Activated naive CD4-positive, alpha-beta T cell treated with anti-CD3 and anti-CD28 coated beads, Interleukin-2, amount 10 ng/mL, durations not matched to agents 7 days and 5 days (primary cell): ENCODE measurements around the gene CDSN.
A peak's percentile ranks its signal among the peaks of the same experiment; 100 is the strongest.

Experiments
- CTCF ChIA-PET: fragments of 350-600 bp; sonication (Branson Sonifier 250); formaldehyde crosslinking; loops from one replicate; lab custom pipeline; 2021; ENCODE audit warnings: antibody characterized with exemption; lab: Charles Lee
- DNase-seq: peaks from one replicate; pipeline ENCODE4 v3.0.0-alpha.2; 2020
- H3K27ac Mint-ChIP-seq: one replicate; pipeline ENCODE4 v1.8.0; 2021; ENCODE audit warnings: mild to moderate bottlenecking, moderate library complexity, mixed read lengths
- H3K27me3 Mint-ChIP-seq: one replicate; pipeline ENCODE4 v1.8.0; 2021; ENCODE audit warnings: mild to moderate bottlenecking, mixed read lengths
- H3K36me3 Mint-ChIP-seq: one replicate; pipeline ENCODE4 v1.8.0; 2021; ENCODE audit warnings: mixed read lengths
- H3K4me1 Mint-ChIP-seq: one replicate; pipeline ENCODE4 v1.8.0; 2021; ENCODE audit warnings: mixed read lengths
- H3K4me3 Mint-ChIP-seq: one replicate; pipeline ENCODE4 v1.8.0; 2021; ENCODE audit warnings: mild to moderate bottlenecking, moderate library complexity, mixed read lengths
- H3K9me3 Mint-ChIP-seq: one replicate; pipeline ENCODE4 v1.8.0; 2021; ENCODE audit warnings: mixed read lengths

CDSN gene

DNA sequence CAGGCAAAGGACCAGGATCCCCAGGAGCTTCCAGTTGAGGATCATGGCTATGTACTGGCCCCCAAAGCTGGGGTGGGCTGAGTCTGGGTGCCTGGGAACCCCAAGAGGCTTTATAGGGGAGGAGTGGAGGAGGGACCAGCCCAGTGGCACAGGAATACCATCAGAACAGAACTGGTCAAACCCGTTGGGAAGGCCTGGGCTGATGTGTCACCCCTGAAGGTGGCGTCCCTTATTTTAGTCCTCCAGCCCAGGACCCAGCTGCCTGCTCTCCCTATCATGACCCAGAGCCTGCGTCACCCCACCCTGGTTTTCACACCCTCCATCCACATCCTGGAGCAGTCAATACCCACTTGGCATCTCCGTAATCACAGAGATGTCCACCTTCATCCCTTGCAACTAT is 18.7 kb upstream of the CDSN start, which contains the start of gene PSORS1C2:
Gene PSORS1C2, minus strand, starts transcription at position 85 of the 400 bp plus-strand sequence. Its CDS starts 40 bp downstream, at position 45.
- no peaks in the 10 kb centered on the region for H3K9me3 Mint-ChIP-seq
- H3K27ac Mint-ChIP-seq: no peak within 1 kb of the TSS
- peaks cover 10% of the 10 kb centered on the region for H3K27me3 Mint-ChIP-seq
- CTCF ChIA-PET: interaction anchor here (0.7 to 5.0 kb wide), 6 partner anchors 11 to 228 kb away, joined by 3 to 46 read pairs (median 8); no protein-coding TSS in a partner anchor
- peaks cover 6% of the 10 kb centered on the region for H3K36me3 Mint-ChIP-seq
- H3K4me3 Mint-ChIP-seq: no peak within 1 kb of the TSS
- H3K4me1 Mint-ChIP-seq: peaks cover 4% of the 10 kb centered on the region
- DNase-seq: no peak

DNA sequence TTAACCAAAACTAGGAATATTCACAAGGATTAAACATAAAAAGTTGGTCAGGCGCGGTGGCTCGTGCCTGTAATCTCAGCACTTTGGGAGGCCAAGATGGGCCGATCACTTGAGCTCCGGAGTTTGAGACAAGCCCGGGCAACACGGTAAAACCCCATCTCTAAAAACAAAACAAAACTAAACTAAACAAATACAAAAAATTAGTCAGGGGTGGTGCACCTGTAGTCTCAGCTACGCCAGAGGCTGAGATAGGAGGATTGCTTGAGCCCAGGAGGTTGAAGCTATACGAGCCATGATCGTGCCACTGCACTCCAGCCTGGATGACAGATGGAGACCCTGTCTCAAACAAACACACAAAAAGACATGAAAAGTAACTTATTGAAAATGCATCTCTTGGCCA is 15.5 kb upstream of the CDSN start:
- H3K9me3 Mint-ChIP-seq: no peaks in the 10 kb centered on the region
- H3K27me3 Mint-ChIP-seq: peaks cover 10% of the 10 kb centered on the region
- CTCF ChIA-PET: interaction anchor here (0.9 to 5.0 kb wide), 3 partner anchors 10 to 231 kb away, joined by 3 to 46 read pairs (median 3); no protein-coding TSS in a partner anchor
- no peak overlapping the region for H3K4me3 Mint-ChIP-seq
- H3K36me3 Mint-ChIP-seq: no peaks in the 10 kb centered on the region
- no peak overlapping the region for H3K27ac Mint-ChIP-seq
- no peak for DNase-seq
- H3K4me1 Mint-ChIP-seq: peaks cover 4% of the 10 kb centered on the region

GRCh38 chr6:31132806-31133205 is 12.6 kb upstream of the CDSN start:
- CTCF ChIA-PET: no interaction called here
- H3K4me3 Mint-ChIP-seq: no peak overlapping the region
- DNase-seq: no peak
- peaks cover 4% of the 10 kb centered on the region for H3K4me1 Mint-ChIP-seq
- H3K9me3 Mint-ChIP-seq: no peaks in the 10 kb centered on the region
- H3K27ac Mint-ChIP-seq: no peak overlapping the region
- peaks cover 26% of the 10 kb centered on the region for H3K27me3 Mint-ChIP-seq
- H3K36me3 Mint-ChIP-seq: no peaks in the 10 kb centered on the region

DNA sequence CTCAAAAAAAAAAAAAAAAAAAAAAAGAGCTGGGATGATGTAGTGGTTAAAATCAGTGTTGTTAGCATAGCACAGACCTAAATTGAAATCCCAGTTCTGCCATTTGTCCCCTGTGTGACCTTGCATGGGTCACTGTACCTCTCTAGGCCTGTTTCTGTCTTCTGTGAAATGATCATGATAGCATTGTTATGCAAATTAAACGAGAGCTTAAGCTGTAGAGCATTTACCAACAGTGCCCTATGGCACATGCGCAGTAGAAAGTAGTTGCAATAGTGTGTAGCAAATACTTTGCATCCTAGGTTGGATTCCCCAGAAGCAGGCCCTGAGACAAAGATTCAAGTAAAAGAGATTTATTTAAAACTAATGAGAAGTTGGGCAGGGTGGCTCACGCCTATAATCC is 11.3 kb upstream of the CDSN start:
- no peaks in the 10 kb centered on the region for H3K36me3 Mint-ChIP-seq
- CTCF ChIA-PET: interaction anchor here (0.5 to 2.6 kb wide), 4 partner anchors 14 to 242 kb away, joined by 3 to 9 read pairs (median 4); no protein-coding TSS in a partner anchor
- no peak overlapping the region for H3K4me3 Mint-ChIP-seq
- no peak overlapping the region for H3K27ac Mint-ChIP-seq
- H3K27me3 Mint-ChIP-seq: peaks cover 29% of the 10 kb centered on the region
- H3K4me1 Mint-ChIP-seq: no peaks in the 10 kb centered on the region
- H3K9me3 Mint-ChIP-seq: no peaks in the 10 kb centered on the region
- no peak for DNase-seq

DNA sequence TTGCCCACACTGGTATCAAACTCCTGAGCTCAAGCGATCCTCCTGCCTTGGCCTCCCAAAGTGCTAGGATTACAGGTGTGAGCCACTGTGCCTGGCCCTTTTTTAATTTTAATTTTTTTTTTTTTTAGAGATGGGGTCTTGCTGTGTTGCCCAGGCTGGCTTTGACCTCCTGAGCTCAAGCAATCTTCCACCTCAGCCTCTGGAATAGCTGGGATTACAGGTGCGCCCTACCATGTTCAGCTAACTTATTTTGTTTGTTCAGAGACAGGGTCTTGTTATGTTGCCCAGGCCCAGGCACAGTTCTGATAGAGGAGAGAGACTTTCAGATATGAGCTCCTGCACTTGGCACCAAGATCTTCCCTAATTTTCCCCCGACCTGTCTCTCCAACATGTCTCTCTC is 10.5 kb upstream of the CDSN start:
- Mint-ChIP-seq H3K4me1 (no peaks in the 10 kb centered on the region), H3K9me3 (no peaks in the 10 kb centered on the region), H3K36me3 (no peaks in the 10 kb centered on the region), H3K27ac (no peak overlapping the region), H3K4me3 (no peak overlapping the region), H3K27me3 (peaks cover 31% of the 10 kb centered on the region)
- DNase-seq: no peak
- CTCF ChIA-PET: interaction anchor here (2.6 kb wide), 1 partner anchor 61 kb away, joined by 9 read pairs; no protein-coding TSS in a partner anchor

DNA sequence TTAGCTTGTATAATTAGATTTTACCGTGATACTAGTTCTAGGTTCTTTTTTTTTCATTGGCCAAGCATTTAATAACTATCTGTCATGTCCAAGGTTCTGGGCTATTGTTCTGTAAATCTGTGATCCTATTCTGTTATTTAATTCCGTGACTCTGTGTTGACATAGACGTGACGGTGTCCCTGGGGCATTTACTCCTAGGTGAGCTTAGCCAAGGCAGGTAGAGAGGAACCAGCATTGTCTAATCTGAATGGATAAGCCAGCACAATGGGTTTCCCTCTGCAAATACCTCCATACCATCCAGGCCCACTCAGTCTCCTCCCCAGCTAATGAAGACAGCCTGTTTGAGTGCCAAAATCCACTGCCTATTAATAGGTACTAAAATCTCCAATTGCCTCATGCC is 8.9 kb upstream of the CDSN start:
- Mint-ChIP-seq H3K27ac (no peak overlapping the region), H3K36me3 (no peaks in the 10 kb centered on the region), H3K4me1 (no peaks in the 10 kb centered on the region), H3K9me3 (no peaks in the 10 kb centered on the region), H3K27me3 (peaks cover 39% of the 10 kb centered on the region), H3K4me3 (no peak overlapping the region)
- no peak for DNase-seq
- CTCF ChIA-PET: interaction anchor here (0.9 to 3.0 kb wide), 14 partner anchors 10 to 249 kb away, joined by 3 to 10 read pairs (median 4); no protein-coding TSS in a partner anchor

DNA sequence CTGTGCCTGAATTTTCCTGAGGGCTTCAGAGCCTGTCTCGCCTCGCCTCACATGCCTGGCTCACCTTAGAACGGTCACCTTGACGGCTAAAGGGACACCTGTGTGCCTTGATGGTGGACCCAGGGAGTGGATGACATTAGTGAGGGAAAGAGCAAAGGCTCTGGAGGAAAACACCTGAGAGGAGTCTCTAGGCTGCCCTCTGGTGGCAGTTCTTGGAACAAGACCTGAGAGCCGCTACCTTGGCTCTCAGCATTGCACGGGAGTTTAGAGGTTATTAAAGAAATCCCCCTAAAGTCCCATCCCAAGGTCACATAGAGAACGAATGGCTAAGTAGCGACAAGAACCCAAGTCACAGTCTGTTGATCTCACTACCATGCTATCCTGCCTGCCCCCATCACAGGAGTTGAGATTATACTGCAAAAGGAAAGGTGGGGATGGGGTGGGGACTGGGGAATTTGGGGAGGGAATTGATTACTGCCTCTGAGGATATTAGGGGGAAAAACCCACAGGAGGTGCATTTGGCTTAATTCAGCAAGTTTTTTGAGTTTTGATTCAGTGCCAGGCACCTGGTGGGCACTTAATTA is 7.9 kb upstream of the CDSN start:
- Mint-ChIP-seq H3K27me3 (peaks cover 46% of the 10 kb centered on the region), H3K4me3 (no peak overlapping the region), H3K36me3 (no peaks in the 10 kb centered on the region), H3K9me3 (no peaks in the 10 kb centered on the region), H3K4me1 (no peaks in the 10 kb centered on the region), H3K27ac (no peak overlapping the region)
- CTCF ChIA-PET: interaction anchor here (0.6 to 3.0 kb wide), 16 partner anchors 9 to 265 kb away, joined by 3 to 10 read pairs (median 4); no protein-coding TSS in a partner anchor
- peak; percentile 85 for DNase-seq

DNA sequence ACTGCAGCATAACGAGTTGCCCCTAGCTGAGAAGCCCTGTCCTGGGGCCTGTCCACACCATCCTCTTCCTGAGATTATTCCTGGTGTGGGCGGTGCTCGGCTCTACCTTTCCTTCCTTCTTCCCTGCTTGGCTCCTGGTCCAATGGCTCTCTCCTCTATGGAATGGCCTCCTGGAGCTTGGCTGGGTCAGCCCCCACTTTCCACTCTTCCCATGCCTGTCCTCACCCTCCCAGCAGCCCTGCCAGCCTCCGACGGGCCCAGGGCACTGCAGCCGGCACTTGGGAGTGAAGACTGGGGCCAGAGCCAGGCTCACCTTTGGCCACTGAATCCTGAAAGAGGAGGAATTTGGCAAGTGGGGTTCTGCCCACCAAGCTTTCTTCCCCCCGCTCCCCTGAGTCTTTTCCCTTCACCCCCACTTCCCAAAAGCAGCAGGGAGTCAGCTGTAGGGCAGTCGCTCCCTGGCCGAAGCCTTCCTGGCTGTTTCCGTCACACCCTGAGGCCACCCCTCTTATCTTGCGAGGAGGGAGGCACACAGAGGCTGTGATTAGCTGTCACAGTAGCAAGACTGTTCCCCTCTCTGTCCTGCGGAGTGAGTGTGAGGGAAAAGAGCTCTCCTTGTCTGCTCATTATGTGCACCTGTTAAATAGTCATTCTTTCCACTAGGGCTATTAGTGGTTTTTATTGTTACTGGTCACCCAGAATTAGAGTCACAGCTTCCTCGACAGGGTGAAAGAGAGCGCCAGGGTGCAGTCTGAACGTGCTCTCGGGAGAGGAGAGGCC is 6.3 kb upstream of the CDSN start:
- H3K4me1 Mint-ChIP-seq: no peaks in the 10 kb centered on the region
- peaks cover 57% of the 10 kb centered on the region for H3K27me3 Mint-ChIP-seq
- no peaks in the 10 kb centered on the region for H3K9me3 Mint-ChIP-seq
- H3K4me3 Mint-ChIP-seq: no peak overlapping the region
- H3K27ac Mint-ChIP-seq: no peak overlapping the region
- CTCF ChIA-PET: interaction anchor here (0.9 to 2.1 kb wide), 9 partner anchors 9 to 240 kb away, joined by 3 to 7 read pairs (median 3); no protein-coding TSS in a partner anchor
- no peaks in the 10 kb centered on the region for H3K36me3 Mint-ChIP-seq
- no peak for DNase-seq

DNA sequence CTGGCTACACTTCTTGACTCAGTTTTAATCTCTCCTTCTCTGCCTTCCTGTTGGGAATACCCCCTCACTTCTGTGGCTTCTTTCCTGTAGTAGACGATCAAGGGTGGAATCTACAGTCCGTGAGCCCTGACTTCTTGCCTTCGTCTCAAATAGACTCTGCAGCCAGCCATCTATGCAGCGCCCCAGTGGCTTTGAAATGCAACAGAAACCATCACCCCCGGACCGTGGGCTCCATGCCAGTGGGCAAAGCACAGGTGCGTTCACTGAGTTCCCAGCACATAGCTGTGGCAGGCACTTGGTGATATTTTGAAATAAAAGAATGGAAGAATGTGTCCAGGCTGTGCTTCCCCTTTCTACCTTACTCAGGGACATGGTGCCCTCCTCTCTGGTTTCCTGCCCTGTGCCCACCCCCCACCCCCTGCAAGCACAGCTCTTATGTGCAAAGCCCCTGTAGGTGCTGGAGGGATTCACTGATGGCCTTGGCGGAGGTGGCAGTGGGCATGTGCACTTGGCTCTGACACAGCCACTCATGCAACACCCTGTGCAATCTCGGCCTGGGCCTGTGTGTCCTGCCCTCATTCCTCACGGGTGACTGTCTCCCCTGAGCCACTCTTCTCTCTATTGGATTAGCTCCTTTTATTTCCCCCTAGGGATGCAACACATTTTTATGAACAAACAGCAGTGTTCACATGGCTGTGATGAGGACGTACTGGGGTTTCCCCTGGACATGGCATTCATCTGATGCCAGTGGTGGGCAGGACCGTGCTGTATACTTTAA is 5.5 kb upstream of the CDSN start:
- Mint-ChIP-seq H3K27ac (no peak overlapping the region), H3K4me1 (no peaks in the 10 kb centered on the region), H3K4me3 (no peak overlapping the region), H3K9me3 (no peaks in the 10 kb centered on the region), H3K27me3 (peaks cover 57% of the 10 kb centered on the region), H3K36me3 (no peaks in the 10 kb centered on the region)
- CTCF ChIA-PET: interaction anchor here (0.9 to 1.8 kb wide), 4 partner anchors 9 to 241 kb away, joined by 3 to 4 read pairs (median 4); no protein-coding TSS in a partner anchor
- DNase-seq: no peak

- CTCF ChIA-PET: no interaction called here
- H3K27ac Mint-ChIP-seq: no peak overlapping the region
- no peaks in the 10 kb centered on the region for H3K4me1 Mint-ChIP-seq
- H3K27me3 Mint-ChIP-seq: peaks cover 54% of the 10 kb centered on the region
- H3K4me3 Mint-ChIP-seq: no peak overlapping the region
- H3K36me3 Mint-ChIP-seq: no peaks in the 10 kb centered on the region
- no peak for DNase-seq
- H3K9me3 Mint-ChIP-seq: no peaks in the 10 kb centered on the region
These were observed 4.9 kb upstream of the CDSN start for GRCh38 chr6:31125162-31125561.

GRCh38 chr6:31122791-31123706 is 2.8 kb upstream of the CDSN start:
- Mint-ChIP-seq H3K4me3 (no peak overlapping the region), H3K27me3 (peaks cover 46% of the 10 kb centered on the region), H3K4me1 (no peaks in the 10 kb centered on the region), H3K36me3 (no peaks in the 10 kb centered on the region), H3K9me3 (no peaks in the 10 kb centered on the region), H3K27ac (no peak overlapping the region)
- no peak for DNase-seq
- CTCF ChIA-PET: interaction anchor here (1.2 to 1.3 kb wide), 2 partner anchors 12 to 60 kb away, joined by 3 read pairs; no protein-coding TSS in a partner anchor

GRCh38 chr6:31121131-31121790 is 1.0 kb upstream of the CDSN start:
- Mint-ChIP-seq H3K9me3 (no peaks in the 10 kb centered on the region), H3K27me3 (peaks cover 54% of the 10 kb centered on the region), H3K36me3 (no peaks in the 10 kb centered on the region), H3K4me3 (no peak overlapping the region), H3K4me1 (no peaks in the 10 kb centered on the region), H3K27ac (no peak overlapping the region)
- DNase-seq: no peak
- CTCF ChIA-PET: no interaction called here
